Measurements from ENCODE around the gene CTSH. TPM values are rescaled to one million over a fixed set of nuclear protein-coding genes. Genes with fewer than 3 reads are reported as not detected.

The CTSH gene
- total RNA-seq, 3 donors from 2014 or later = 6.6 to 23.7 (median 16.4) TPM

DNA sequence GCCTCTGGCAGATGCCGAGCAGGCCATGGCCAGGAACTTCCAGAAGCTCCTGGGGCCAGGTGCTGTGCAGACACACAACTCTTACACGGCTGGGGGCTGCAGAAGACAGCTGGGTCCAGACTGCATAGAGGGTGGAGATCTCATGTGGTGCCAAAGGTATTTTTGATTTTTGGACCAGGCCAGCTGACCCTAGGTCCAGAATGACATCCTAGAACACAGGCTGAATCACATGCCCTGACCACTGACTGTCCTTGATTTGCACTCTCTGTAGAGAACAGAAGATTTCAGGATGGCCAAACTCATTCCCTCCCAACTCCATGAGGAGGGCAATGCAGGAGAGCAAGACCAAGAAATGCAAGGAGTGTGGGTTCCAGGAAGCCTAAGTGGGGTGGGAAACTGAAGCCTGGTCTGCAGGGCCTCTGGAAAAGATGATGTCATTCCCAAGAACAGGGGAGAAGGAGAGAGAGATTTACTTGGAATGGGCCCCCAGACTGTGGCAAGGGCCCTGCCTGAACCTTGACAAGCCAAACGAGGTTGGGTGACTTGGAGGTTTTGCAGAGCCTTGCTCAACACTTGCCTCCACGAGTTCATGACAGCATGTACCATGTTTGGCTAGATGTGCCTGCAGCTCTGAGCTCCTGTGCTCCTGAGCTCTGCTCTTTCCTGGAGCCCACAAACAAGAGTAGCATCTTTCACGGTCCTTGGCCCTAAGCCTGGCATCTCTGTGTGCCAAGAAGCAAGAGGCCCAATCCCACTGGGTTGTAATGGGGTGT is 38.5 kb upstream of the CTSH start:
- peaks cover 9% of the 10 kb centered on the region for H3K27me3 Mint-ChIP-seq (ENCODE audit: low read depth)
- no peaks in the 10 kb centered on the region for H3K4me1 Mint-ChIP-seq (ENCODE audit: low read depth)
- no peak overlapping the region for H3K4me3 Mint-ChIP-seq
- no peaks in the 10 kb centered on the region for H3K36me3 Mint-ChIP-seq (ENCODE audit: insufficient read depth)
- DNase-seq (no peak), ATAC-seq (no peak)
- no peaks in the 10 kb centered on the region for H3K9me3 Mint-ChIP-seq

DNA sequence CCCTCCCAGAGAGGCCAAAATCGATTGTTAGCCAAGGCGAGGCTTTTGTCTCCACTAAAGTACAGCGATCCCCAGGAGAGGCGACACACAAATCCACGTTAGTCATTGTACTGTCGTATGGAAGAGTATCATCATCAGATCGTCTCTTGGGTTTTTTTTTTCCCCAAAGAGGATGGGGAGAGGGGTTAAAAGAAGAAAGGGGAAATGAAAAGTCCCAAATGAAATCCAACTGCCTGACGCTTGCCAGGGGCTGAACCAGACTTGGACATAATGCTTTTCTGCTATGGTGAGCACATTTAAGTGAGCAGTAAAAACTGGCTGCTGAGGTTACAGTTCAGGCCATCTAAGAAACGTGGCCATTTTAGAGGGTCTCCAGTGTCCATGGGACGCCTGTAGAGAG is 37.9 kb upstream of the CTSH start:
- Mint-ChIP-seq H3K27me3 (ENCODE audit: low read depth) (peaks cover 9% of the 10 kb centered on the region), H3K4me1 (ENCODE audit: low read depth) (no peaks in the 10 kb centered on the region), H3K4me3 (no peak overlapping the region), H3K9me3 (no peaks in the 10 kb centered on the region), H3K36me3 (ENCODE audit: insufficient read depth) (no peaks in the 10 kb centered on the region)
- ATAC-seq (no peak), DNase-seq (no peak)

DNA sequence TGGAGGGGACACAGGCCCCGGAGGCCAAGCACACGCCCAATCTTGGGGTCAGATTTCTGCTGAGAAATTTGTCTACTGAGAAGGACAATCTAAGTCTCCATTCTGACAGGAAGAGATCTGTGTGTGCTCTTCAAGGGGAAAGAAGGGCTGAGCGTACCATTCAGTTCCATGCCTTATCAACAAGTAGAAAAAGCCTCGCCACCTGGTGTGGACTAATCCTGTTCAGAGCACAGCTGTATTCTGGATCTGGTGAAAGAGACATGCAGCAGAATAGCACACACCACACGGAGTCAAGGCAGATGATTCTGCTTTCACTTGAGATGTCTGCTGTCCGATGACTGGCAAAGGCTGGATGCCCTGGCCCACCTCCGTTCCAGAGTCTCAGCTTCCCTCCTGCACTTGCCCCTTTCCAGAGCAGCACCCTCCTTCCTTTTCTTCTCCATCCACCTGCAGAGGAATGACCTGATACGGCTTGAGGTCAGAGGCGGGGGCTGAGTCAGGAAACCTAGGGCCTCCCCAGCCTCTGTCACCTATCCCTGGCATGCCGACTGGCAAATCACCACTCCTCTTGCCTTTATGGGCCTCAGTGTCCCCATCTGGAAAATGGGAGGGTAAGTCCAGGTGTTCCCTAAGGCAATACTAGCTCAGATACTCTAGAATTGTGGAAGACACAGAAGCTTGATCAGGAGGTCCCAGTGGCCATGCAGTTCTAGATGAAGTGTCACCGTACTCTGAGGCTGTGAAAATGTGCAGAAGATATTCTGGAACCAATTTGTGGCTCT is 36.9 kb upstream of the CTSH start:
- Mint-ChIP-seq H3K27me3 (ENCODE audit: low read depth) (peaks cover 9% of the 10 kb centered on the region), H3K9me3 (no peaks in the 10 kb centered on the region), H3K4me3 (no peak overlapping the region), H3K36me3 (ENCODE audit: insufficient read depth) (no peaks in the 10 kb centered on the region), H3K4me1 (ENCODE audit: low read depth) (peaks cover 4% of the 10 kb centered on the region)
- ATAC-seq = no peak
- DNase-seq = no peak

DNA sequence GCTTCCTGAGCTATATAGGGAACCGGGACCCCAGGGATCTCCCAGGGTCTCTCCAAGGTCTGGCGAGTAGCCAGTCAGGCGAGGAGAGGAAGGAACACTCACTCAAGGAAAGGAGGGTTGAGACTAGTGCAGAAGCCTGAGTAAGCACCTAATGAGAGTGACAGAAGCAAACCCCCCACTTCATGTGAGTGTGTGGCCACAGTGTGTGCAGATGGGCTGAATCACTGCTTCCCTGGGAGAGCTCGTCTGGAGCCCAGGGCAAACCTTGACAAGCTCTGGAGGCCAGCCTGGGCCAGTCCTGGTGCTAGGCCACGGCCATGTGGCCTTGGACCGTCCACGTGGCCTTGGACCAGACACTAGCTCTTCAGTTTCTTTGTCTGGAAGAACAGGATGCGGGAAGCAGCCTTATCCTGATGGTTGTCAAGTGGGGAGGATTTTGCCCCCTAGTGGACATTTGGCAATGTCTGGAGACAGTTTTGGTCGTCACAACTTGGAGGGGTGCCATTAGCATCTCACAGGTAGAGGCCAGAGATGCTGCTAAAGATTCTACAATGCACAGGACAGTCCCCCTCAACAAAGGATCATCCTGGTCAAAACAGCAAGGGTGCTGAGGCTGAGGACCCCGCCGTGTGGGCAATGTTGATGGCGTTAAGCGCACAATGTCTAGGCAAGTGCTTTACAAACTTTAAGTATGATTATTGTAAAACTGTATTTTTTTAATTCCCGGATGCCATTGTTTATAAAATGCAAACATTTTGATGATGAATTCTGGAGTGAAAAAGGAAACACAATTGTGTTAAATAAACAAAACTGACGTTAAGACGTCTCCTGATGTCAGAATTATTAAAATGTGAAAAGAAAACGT is 34.8 kb upstream of the CTSH start:
- ATAC-seq (peak; percentile 52 to 55), DNase-seq (no peak)
- Mint-ChIP-seq H3K4me1 (ENCODE audit: low read depth) (peaks cover 4% of the 10 kb centered on the region), H3K27me3 (ENCODE audit: low read depth) (peaks cover 9% of the 10 kb centered on the region), H3K9me3 (no peaks in the 10 kb centered on the region), H3K4me3 (no peak overlapping the region), H3K36me3 (ENCODE audit: insufficient read depth) (no peaks in the 10 kb centered on the region)

DNA sequence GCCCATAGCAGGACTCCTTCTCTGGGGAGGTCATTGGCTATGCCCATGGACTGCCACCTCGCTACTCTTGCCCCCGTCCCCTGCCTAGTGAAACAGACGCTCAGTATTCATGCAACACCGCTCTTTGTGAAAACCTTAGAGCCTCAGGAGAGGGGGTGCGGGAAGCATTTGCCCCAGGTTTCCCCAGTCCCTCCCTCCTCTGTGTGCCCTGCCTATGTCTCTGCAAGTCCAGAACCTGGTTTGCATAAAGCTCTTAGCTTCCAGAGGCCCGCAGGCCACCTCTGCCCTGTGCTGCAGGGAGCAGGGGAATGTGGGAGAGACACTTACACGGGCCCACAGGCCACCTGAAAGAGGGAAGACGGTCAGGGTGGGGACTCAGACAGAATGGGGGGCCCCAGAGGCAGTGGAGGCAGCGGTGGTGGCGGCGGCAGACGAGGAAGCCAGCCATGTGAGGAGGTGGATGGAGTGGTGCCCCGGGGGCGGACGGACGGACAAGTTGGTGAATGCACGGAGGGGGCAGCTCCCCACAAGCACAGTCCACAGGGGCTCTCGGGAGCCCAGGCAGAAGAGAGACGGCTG is 33.8 kb upstream of the CTSH start:
- H3K4me1 Mint-ChIP-seq (ENCODE audit: low read depth) = peaks cover 4% of the 10 kb centered on the region
- DNase-seq (no peak), ATAC-seq (no peak)
- H3K4me3 Mint-ChIP-seq = no peak overlapping the region
- H3K9me3 Mint-ChIP-seq = no peaks in the 10 kb centered on the region
- H3K27me3 Mint-ChIP-seq (ENCODE audit: low read depth) = peaks cover 9% of the 10 kb centered on the region
- H3K36me3 Mint-ChIP-seq (ENCODE audit: insufficient read depth) = no peaks in the 10 kb centered on the region

DNA sequence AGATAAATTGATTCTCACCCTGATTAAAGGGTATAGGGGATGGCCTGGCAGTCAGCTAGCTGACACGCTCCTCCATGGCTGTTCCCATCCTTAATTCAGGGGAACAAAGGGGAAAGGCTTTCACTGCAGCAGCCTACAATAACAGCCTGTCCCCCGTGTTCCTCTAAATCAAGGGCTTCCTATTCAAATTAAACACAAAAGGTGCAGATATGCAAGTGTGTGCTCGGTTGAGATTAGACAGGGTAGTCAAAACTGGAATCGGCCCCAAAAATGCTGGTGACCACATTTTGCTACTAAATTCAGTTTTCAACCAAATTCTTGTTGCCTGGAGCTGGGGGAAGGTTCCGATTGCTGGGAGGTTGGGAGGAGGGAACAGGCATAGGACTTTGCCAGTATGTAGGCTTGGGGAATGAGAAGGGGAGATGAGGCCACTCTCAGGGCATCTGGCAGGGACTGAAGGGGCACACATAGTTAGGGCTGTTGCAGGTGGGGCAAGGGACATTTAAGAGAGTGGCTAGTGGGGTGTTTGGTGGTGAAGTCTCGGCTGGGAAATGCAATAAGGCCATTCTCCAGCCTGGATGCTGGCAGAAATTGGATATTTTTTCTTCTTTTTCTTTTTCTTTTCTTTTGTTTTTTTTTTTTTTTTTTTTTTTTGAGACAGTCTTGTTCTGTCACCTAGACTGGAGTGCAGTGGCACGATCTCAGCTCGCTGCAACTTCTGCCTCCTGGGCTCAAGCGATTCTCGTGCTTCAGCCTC is 32.9 kb upstream of the CTSH start:
- peaks cover 7% of the 10 kb centered on the region for H3K27me3 Mint-ChIP-seq (ENCODE audit: low read depth)
- no peak for DNase-seq
- peaks cover 4% of the 10 kb centered on the region for H3K4me1 Mint-ChIP-seq (ENCODE audit: low read depth)
- no peaks in the 10 kb centered on the region for H3K9me3 Mint-ChIP-seq
- H3K36me3 Mint-ChIP-seq (ENCODE audit: insufficient read depth) = no peaks in the 10 kb centered on the region
- no peak overlapping the region for H3K4me3 Mint-ChIP-seq
- ATAC-seq = no peak

DNA sequence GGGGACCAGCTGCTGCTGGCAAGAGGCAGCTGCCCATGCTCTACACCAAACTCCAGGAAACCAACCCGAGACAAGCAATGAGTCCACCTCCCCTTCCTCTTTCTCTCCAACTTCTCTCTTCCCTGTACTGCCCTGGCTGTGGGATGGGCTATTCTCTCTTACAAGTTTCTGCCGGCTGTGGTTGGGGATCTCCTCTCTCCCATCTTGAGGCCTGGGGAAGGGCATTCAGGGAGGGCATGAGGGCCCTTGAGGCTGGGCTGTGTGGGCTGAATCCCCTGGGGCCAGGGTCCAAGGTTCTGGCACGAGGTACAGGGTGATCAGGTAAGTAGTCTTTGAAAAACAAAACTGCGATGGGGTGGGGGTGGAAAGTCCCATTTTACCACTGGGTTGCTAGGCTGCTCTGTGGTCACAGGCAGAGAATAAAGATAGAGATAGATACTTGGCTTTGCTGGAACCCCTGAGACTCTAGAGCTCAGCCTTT is 32.3 kb upstream of the CTSH start:
- DNase-seq (no peak), ATAC-seq (no peak)
- Mint-ChIP-seq H3K4me3 (no peak overlapping the region), H3K9me3 (no peaks in the 10 kb centered on the region), H3K27me3 (ENCODE audit: low read depth) (peaks cover 7% of the 10 kb centered on the region), H3K4me1 (ENCODE audit: low read depth) (peaks cover 4% of the 10 kb centered on the region), H3K36me3 (ENCODE audit: insufficient read depth) (no peaks in the 10 kb centered on the region)

DNA sequence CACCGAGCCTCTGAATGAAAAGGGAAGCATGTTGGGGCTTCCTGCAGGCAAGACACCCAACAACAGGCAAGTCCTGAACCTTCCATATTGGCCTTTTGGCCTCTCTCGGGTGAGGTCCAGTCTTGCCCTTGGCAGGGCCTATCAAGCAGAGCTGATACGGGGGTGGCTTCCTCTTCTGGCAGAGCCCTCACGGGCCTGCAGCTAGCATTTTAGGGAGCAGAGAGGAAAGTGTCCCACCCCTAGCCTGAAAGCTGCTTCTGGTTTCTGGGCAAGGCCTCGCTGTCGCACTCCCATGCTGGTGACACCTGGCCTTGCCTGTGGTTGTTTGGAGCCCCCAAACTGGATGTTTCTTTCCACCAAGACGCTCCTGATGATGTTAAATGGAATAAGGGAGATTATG is 31.8 kb upstream of the CTSH start:
- no peak for DNase-seq
- Mint-ChIP-seq H3K27me3 (ENCODE audit: low read depth) (peaks cover 7% of the 10 kb centered on the region), H3K4me3 (no peak overlapping the region), H3K9me3 (no peaks in the 10 kb centered on the region), H3K4me1 (ENCODE audit: low read depth) (peaks cover 4% of the 10 kb centered on the region), H3K36me3 (ENCODE audit: insufficient read depth) (no peaks in the 10 kb centered on the region)
- no peak for ATAC-seq

DNA sequence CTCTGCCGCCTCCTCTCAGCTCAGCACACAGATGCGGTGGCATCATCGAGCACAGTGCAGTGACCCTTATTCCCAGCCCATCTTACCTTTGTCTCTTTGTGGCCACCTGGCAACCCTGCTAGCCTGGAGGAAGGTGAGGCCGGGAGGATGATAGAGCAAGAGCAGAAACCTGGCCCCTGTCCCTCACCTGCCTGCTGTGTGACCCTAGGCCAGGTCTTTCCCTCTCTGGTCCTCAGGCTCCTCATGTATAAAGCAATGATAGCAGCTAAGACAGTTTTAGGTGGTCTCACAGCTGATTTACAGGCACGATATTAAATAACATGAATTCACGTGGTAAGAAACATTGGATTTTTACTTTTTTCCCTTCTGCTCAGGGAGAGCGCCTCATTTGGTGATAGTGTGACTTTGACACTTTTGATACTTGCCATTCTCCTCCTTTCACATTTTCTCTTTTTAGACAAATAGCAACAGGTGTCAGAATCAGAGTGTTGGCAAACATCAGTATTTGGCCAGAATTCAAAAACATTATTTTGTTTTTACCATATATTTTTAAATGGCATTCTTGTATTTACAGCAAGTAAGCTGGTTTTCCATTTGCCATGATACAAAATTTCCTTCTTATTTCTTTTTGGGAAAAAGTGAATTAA is 29.5 kb upstream of the CTSH start:
- DNase-seq (no peak), ATAC-seq (no peak)
- Mint-ChIP-seq H3K9me3 (no peaks in the 10 kb centered on the region), H3K27me3 (ENCODE audit: low read depth) (peaks cover 4% of the 10 kb centered on the region), H3K4me1 (ENCODE audit: low read depth) (peaks cover 4% of the 10 kb centered on the region), H3K36me3 (ENCODE audit: insufficient read depth) (no peaks in the 10 kb centered on the region), H3K4me3 (no peak overlapping the region)

DNA sequence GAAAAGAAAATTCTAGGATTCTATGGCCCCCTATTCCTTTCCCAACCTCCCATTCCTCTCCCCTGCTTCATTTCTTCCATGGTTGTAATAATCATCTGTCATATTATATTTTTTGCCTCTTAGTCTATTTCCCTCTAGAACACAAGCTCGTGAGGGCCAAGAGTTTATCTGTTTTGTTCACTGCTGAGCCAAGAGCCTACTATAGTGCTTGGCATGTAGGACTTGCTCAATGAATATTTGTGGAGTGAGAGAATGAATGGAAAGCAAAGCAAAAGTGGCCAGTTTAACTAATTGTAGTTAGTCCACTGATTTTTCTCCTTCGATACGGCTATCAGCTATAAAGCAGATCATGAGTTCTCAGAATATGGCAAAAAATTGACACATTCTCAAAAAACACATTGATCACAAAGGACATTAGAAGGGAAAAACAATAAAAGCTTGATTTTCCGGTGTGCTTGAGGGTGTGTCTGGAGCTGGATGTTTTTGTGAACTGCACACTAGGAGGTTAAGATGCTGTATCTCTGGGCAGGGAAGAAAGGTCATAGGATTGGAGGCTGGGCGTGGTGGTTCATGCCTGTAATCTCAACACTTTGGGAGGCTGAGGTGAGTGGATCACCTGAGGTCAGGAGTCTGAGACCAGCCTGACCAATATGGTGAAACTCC is 25.0 kb upstream of the CTSH start:
- no peak for DNase-seq
- H3K9me3 Mint-ChIP-seq = no peaks in the 10 kb centered on the region
- peaks cover 2% of the 10 kb centered on the region for H3K27me3 Mint-ChIP-seq (ENCODE audit: low read depth)
- no peaks in the 10 kb centered on the region for H3K4me1 Mint-ChIP-seq (ENCODE audit: low read depth)
- H3K4me3 Mint-ChIP-seq = no peak overlapping the region
- H3K36me3 Mint-ChIP-seq (ENCODE audit: insufficient read depth) = no peaks in the 10 kb centered on the region
- no peak for ATAC-seq

DNA sequence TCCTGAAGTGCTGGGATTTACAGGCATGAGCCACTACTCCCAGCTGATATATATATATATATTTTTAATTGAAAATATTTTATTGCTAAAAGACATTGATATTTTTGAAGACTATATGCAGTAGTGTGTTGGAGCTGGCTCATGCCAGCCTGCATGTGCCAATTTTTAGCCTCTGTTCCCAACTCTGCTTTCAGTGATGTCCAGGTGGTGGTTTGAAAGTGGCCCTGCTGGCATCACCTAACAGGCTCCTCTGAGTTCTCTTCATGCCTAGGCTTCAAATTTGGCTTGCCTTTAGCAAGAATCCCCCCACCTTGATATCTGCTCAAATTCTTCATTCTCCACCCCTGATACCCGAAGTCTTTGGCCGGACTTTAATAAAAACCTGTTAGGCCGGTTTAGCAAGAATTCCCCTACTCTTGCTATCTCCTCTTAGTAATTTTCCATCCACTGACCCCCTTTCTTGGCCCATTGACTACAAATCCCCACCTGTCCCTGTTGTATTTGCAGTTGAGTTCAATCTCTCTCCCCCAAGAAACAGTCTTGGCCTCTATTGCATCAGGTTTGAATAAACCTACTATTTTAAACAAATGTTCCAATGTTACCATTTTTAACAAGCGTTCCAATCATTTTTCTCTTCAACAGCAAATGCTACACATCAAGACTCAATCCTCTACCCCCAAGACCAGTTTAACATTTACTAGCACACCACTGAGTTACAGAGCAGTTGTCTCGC is 23.9 kb upstream of the CTSH start:
- no peaks in the 10 kb centered on the region for H3K4me1 Mint-ChIP-seq (ENCODE audit: low read depth)

DNA sequence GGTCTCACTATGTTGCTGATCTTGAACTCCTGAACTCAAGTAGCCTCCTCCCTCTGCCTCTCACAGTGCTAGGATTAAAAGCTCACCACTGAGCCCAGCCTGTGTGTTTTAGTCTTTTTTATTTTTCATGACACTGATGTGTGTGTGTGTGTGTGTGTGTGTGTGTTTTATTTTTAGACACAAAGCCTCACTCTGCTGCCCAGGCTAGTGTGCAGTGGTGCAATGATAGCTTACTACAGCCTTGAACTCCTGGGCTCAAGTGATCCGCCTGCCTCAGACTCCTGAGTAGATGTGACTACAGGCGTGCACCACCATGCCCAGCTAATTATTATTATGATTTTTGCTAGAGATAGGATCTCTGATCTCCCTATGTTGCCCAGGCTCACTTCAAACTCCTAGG is 23.3 kb upstream of the CTSH start:
- Mint-ChIP-seq H3K36me3 (ENCODE audit: insufficient read depth) (no peaks in the 10 kb centered on the region), H3K27me3 (ENCODE audit: low read depth) (peaks cover 2% of the 10 kb centered on the region), H3K4me3 (no peak overlapping the region), H3K4me1 (ENCODE audit: low read depth) (no peaks in the 10 kb centered on the region), H3K9me3 (no peaks in the 10 kb centered on the region)
- no peak for DNase-seq
- ATAC-seq = no peak

More for the DNA sequence above, 23.9 kb upstream of the CTSH start:
- peaks cover 2% of the 10 kb centered on the region for H3K27me3 Mint-ChIP-seq (ENCODE audit: low read depth)
- H3K9me3 Mint-ChIP-seq = no peaks in the 10 kb centered on the region
- no peak for ATAC-seq
- no peaks in the 10 kb centered on the region for H3K36me3 Mint-ChIP-seq (ENCODE audit: insufficient read depth)
- H3K4me3 Mint-ChIP-seq = no peak overlapping the region
- DNase-seq = no peak

All from activated T-cell treated with anti-CD3 and anti-CD28 coated beads, Interleukin-2, amount 50 U/mL, for 4 hours (primary cell).